Left ventricle myocardium superior (tissue), 1 donor: ENCODE measurements around the gene PVRIG. TPM values are rescaled to one million over a fixed set of nuclear protein-coding genes. Genes with fewer than 3 reads are reported as not detected.
A peak's percentile ranks its signal among the peaks of the same experiment; 100 is the strongest.
"Not testable (repeated sequence)": the region's sequence is repeated elsewhere in the genome, so short reads cannot be mapped to it uniquely, and the experiment has no call there.

ENCODE experiments used
- ATAC-seq: fragments of 200-7000 bp; cut with Tn5 transposase; one replicate; pipeline ENCODE4 v1.9.1; 2020; ENCODE audit warnings: mild to moderate bottlenecking, moderate library complexity
- DNase-seq: peaks from one replicate; pipeline ENCODE4 v3.0.0-alpha.2; 2020
- intact Hi-C: fragments of 100-400 bp; cut with micrococcal nuclease; formaldehyde crosslinking; loops from one replicate; pipeline ENCODE4 v1.11.0; 2022
- long read RNA-seq: library from polyadenylated mRNA; unstranded; transcript quantifications from one replicate; pipeline ENCODE4 v2.0.0, GENCODE V29; 2021
- total RNA-seq: library from RNA; stranded (reverse); fragmentation: NEBNext Ultra II Directional; extraction: Animal tissue kit (Norgen Biotek cat#: 25700); gene quantifications from one replicate; pipeline ENCODE4 v1.2.1, GENCODE V29; 2021
- donor health status: DM: no; HTN: yes; CAD: no; lungs with severe emphysema.

The PVRIG gene
- total RNA-seq, result not detected
- long read RNA-seq, result 0 reads

- ATAC-seq, intact Hi-C loops, DNase-seq: not testable (repeated sequence)
Measured at GRCh38 chr7:100219801-100220585, at the start of gene PVRIG. TSS of gene PVRIG (plus strand) at chr7:100219949. CDS start at chr7:100219971, 22 bp downstream.

DNA sequence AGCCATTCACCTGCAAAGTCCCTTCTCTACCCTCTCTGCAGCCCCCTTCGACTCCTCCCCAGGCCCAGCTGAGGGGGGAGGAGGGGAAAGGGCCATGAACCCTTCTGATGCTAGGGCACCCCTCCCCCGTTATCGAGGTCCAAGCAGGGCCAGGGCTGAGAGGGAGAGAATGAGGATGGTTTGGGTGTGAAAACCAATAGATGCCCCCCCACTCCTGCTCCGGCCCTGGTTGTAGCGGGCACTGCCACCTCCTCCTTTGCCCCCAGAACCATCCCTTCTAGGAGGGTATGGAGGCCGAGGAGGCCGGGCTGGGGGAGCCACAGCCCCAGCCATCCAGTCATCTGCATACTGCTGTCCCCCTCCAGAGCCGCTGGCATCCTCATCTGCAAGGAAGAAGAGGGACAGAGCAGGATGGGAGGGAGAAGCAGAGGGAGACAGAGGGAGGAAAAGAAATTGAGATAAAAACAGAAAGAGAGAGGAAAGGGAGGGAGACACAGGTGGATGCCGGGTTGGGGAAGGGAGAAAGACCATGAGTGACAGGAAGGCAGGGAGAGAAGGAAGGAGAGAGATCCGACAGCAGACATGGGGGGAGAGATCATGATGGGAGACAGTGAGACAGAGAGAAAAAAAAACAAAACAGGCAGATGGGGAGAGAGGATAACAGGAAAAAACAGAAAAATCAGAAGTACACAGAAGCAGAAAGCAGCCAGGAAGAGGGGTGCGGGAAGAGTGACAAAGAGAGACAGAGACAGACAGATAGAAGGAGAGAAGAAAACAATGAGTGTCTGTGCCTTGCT is 49.5 kb upstream of the PVRIG start:
- ATAC-seq, result no peak
- intact Hi-C loops, result no loop called here

GRCh38 chr7:100171087-100171681 is 48.6 kb upstream of the PVRIG start:
- intact Hi-C loops, result no loop called here
- DNase-seq (no peak), ATAC-seq (no peak)

More for the DNA sequence above, 49.5 kb upstream of the PVRIG start:
- no peak for DNase-seq

DNA sequence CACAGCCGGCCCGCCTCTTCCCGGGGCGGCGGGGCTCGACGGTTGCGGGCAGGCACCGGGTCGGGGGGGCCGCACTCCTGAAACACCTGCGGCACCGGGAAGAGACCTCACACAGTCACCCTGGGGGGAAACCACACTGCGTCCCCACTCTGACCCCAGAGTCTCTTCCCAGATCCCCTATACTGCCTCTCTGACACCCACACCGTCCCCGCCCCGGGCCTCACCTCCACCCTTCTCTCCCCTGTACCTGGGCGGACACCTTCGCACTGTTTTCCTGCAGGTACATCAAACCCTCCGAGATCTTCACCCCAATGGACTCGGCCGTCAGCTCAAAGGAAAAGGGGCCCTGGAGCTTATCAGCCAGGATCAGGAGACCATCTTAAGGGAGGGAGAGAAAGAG is 47.9 kb upstream of the PVRIG start:
- no peak for ATAC-seq
- intact Hi-C loops, result no loop called here
- DNase-seq, result no peak

GRCh38 chr7:100173806-100174495 is 45.8 kb upstream of the PVRIG start:
- no peak for DNase-seq
- intact Hi-C loops, result no loop called here
- ATAC-seq, result no peak

DNA sequence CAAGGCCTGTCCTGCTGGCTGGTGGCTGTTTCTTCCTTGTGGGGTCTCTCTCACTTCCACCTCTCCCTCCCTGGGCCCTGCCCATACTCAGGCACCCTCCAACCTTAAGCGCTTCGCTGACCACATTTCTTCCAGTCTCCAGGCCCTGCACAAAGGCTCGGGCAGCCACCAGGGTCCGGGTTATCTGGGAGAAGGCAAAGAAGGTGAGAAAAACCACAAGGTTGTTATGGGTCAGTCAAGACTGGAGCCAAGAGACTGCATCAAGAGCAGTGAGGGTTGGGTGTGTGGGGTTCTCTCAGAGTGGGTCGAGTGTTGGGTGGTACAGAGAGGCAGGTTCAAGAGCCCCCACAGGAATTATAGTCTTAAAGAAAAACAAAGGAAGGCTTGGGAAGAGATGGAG is 45.2 kb upstream of the PVRIG start:
- DNase-seq, result no peak
- intact Hi-C loops, result no loop called here
- ATAC-seq, result no peak

DNA sequence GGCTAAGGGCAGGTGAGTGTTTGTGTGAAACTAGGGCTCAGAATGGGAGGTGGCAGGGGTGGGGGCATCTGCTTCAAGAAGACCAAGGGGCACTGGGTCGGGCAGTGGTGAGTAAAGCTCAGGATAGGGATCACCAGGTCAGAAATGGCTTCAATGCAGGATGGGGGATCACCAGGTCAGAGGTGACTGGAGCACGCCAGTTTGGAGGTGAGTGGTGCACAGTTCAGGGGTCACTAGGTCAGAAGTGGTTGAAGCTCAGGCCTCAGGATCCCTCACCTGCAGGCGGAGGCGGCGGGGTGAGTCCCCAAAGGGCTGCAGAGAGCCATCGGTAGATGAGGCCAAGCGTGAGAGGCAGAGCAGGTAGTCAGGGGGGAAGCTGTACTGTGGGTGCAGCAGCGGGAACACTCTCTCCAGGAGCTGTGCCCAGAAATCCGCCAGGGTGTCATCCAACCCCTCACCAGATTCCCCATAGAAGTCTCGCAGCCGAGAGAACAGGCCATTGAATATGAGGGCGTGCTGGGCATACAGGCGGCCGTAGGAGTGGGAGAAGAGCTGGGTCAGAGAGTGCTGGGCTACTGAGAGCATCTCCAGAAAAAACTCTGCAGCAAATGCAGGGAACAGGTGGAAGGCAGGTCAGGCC is 44.3 kb upstream of the PVRIG start:
- intact Hi-C loops, result no loop called here
- DNase-seq, result no peak
- ATAC-seq, result no peak

GRCh38 chr7:100176096-100177044 is 43.4 kb upstream of the PVRIG start:
- DNase-seq (no peak), ATAC-seq (no peak)
- intact Hi-C loops, result no loop called here

DNA sequence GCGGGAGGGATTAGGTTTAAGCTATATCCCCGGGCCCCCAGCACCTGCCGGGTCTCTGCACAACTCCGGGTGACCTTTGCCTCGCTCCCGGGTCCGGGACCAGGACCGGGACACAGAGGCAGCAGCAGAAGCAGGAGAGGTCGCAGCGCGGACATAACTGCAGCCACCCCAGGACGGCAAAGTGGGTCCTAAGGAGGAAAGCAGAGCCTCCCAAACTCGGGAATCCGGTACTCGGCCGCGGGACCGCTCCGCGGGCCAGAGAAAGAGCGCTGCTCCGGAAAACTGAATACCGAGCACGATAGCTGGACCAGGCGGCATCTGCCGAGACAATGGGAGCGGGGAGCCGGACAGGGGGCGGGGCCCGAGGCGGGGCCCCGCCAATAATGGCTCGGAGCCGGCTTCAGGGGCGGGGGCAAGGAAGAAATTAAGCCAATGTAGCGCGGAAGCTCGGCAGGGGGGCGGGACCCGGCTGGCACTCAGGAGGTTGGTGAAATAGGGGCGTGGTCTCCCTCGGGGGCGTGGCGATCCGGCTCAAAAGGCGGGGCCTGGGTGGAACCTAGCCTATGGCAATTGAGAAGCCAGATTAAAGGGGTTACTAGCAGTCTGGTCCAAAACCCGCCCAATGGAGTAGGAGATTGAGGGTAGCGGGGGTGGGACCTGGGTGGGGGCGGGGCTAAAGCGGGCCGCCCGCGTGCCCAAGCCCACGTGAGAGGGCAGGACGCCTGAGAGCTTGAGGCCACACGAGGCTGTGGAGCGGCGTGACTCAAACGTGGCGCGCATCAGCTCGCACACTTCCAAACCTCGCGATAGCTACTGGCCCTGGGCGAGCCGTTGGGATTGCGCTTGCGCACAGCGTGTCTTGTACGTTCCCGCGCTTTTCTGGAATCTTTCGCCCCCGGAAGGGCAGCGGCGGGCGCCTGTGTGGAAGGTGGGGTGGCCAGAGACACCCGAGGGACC is 42.4 kb upstream of the PVRIG start, which contains the start of the genes GPC2 and STAG3:
Gene GPC2 (minus strand): TSS at position 337 of the 957 bp plus-strand sequence. CDS start 182 bp downstream, at position 155.
Gene STAG3 (plus strand): TSS at position 874 of the 957 bp plus-strand sequence. CDS start 2,639 bp downstream, outside the sequence.
- ATAC-seq (peak; percentile 97), DNase-seq (peak; percentile 97)
- intact Hi-C loops, result no loop called here

DNA sequence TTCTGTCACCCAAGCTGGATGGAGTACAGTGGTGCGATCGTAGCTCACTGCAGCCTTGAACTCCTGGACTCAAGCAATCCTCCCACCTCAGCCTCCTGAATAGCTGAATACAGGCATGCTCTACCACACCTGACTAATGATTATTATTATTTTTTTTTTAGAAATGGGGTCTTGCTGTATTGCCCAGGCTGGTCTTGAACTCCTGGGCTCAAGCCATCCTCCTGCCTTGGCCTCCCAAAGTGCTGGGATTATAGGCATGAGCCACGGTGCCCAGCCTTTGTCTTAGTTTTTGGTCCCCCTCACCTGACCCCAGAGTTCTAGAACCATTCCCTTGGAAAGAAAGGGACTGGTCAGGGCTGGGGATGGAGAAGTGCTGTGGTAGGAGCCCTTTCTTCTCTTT is 39.7 kb upstream of the PVRIG start:
- intact Hi-C loops, ATAC-seq, DNase-seq: not testable (repeated sequence)

GRCh38 chr7:100182616-100183015 is 37.1 kb upstream of the PVRIG start:
- DNase-seq, intact Hi-C loops, ATAC-seq: not testable (repeated sequence)

DNA sequence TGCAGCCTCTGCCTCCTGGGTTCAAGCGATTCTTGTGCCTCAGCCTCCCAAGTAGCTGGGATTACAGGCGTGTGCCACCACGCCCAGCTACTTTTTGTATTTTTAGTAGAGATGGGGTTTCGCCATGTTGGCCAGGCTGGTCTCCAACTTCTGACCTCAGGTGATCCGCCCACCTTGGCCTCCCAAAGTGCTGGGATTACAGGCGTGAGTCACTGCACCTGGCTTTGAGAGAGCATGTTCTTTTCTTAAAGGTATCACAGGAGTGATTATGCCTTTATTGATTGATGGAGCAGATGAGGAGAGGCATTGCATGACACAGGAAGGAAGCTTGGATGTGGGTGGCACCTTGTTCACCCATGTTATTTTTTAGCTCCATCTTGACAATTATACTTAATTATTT is 36.7 kb upstream of the PVRIG start:
- ATAC-seq, DNase-seq, intact Hi-C loops: not testable (repeated sequence)

- DNase-seq (no peak), ATAC-seq (no peak)
- intact Hi-C loops, result no loop called here
Measured at GRCh38 chr7:100185726-100186125, 34.0 kb upstream of the PVRIG start.

- no peak for DNase-seq
- no peak for ATAC-seq
- intact Hi-C loops, result no loop called here
Measured at GRCh38 chr7:100189061-100189460, 30.7 kb upstream of the PVRIG start.

- DNase-seq (no peak), ATAC-seq (no peak)
- intact Hi-C loops, result no loop called here
Measured at GRCh38 chr7:100190048-100190711, 29.6 kb upstream of the PVRIG start.

DNA sequence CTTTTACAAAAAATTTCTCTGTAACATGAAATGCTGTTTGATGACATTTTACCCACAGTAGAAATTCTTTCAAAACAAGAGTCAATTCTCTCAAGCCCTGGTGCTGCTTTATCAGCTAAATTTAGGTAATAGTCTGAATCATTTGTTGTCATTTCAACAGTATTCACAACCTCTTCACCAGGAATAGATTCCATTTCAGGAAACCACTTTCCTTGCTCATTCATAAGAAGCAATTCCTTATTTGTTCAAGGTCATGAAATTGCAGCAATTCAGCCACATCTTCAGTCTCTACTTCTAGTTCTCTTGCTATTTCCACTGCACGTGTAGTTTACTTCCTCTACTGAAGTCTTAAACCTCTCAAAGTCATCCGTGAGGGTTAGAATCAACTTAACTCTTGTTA is 28.0 kb upstream of the PVRIG start:
- intact Hi-C loops, result no loop called here
- DNase-seq (no peak), ATAC-seq (no peak)
